ENCODE data around the gene HSCB. TPM values are rescaled to one million over a fixed set of nuclear protein-coding genes. Genes with fewer than 3 reads are reported as not detected.
"Not testable (repeated sequence)": the region's sequence is repeated elsewhere in the genome, so short reads cannot be mapped to it uniquely, and the experiment has no call there.

HSCB gene
- total RNA-seq (2021), result 19.6 and 22.5 TPM in 2 replicates
- Bru-seq, nascent RNA, result percentile 70 among the genes with signal in this experiment
- percentile 69 among the genes with signal in this experiment for BruChase-seq, experiment 1, labeled RNA remaining after a 2-hour chase
- percentile 75 among the genes with signal in this experiment for BruChase-seq, experiment 2, labeled RNA remaining after a 6-hour chase
- long read RNA-seq, transcript HSCB-203 (6 exons, 792 nt), result minor isoform, 5 of 53 reads
- long read RNA-seq, transcript HSCB-201 (6 exons, 1,114 nt), result major isoform, 17 of 53 reads
- long read RNA-seq, transcript HSCB-207 (6 exons, 846 nt), result minor isoform, 6 of 53 reads
- long read RNA-seq, partial matches to known transcripts, result 4 of 53 reads
- long read RNA-seq, other reads (novel, unspliced or antisense), result 13 of 53 reads

DNA sequence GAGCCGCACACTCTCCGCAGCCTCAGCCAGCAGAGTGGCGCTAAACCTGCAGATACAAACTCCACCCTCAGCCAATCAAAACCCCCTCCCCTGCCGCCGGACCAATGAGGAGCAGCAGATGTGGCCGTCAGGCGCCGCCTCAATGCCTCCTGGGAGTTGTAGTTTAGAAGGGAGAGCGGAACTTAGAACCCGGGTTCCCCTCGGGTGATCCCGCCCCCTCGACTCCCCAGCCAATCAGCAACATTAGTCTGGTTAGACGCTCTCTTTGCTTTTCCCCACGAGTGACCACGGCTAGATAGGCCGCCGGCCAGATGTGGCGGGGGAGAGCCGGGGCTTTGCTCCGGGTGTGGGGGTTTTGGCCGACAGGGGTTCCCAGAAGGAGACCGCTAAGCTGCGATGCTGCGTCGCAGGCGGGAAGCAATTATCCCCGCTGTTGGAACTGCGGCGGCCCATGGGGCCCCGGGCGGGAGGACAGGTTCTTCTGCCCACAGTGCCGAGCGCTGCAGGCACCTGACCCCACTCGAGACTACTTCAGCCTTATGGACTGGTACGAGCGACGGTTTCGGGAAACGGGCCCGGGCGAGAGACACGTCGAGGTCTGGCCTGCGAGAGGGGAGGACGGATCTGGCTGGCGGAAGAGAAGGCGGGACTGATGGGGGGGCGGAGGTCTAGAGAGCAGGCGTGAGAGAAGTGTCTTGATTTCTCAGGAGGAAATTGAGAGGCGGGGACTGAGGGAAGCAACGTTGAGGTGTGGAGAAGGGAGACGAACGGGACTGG lies at the start of gene HSCB, which contains the start of gene CHEK2:
HSCB (plus strand) TSS at position 255 of the 777 bp plus-strand sequence; CDS start at position 312, 57 bp downstream.
CHEK2 (minus strand) TSS at position 36 of the 777 bp plus-strand sequence. CDS start 7,099 bp downstream, outside the sequence.
- TF ChIP-seq EZH2 (IDR thresholded peaks at IDR 0.05; ENCODE audit: borderline replicate concordance, low read depth, low read length, poor library complexity, severe bottlenecking), result no peak
- TF ChIP-seq, protein P1, sequence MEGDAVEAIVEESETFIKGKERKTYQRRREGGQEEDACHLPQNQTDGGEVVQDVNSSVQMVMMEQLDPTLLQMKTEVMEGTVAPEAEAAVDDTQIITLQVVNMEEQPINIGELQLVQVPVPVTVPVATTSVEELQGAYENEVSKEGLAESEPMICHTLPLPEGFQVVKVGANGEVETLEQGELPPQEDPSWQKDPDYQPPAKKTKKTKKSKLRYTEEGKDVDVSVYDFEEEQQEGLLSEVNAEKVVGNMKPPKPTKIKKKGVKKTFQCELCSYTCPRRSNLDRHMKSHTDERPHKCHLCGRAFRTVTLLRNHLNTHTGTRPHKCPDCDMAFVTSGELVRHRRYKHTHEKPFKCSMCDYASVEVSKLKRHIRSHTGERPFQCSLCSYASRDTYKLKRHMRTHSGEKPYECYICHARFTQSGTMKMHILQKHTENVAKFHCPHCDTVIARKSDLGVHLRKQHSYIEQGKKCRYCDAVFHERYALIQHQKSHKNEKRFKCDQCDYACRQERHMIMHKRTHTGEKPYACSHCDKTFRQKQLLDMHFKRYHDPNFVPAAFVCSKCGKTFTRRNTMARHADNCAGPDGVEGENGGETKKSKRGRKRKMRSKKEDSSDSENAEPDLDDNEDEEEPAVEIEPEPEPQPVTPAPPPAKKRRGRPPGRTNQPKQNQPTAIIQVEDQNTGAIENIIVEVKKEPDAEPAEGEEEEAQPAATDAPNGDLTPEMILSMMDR (conservative IDR thresholded peaks at IDR 0.05; ENCODE audit: low read depth, low read length), result peak; percentile 40; the same call in 1 of the 2 replicates
- intact Hi-C loops (cut with micrococcal nuclease; ENCODE audit: unreplicated experiment), result loop anchor here (1.0 kb wide), 1 partner anchor 31 kb away; no protein-coding TSS in a partner anchor
- peaks cover 37% of the 10 kb centered on the region for H3K36me3 ChIP-seq (ENCODE audit: insufficient read depth, low read length, poor library complexity, severe bottlenecking)
- H3K9me3 ChIP-seq (ENCODE audit: low read depth, low read length, poor library complexity, severe bottlenecking), result no peaks in the 10 kb centered on the region
- peaks cover 7% of the 10 kb centered on the region for H3K4me1 ChIP-seq (ENCODE audit: insufficient read depth, low read length, poor library complexity, severe bottlenecking)
- DNase-seq (ENCODE audit: low spot score), result peak; percentile 100
- CTCF ChIA-PET, result no interaction called here
- POLR2A ChIA-PET (ENCODE audit: low non-redundant PET), result interaction anchor here (0.6 kb wide), 1 partner anchor 17 kb away, joined by 3 read pairs; no protein-coding TSS in a partner anchor
- peak within 1 kb of the TSS; percentile 94 for H3K27ac ChIP-seq (ENCODE audit: low read depth, low read length, poor library complexity, severe bottlenecking)
- no peaks in the 10 kb centered on the region for H3K27me3 ChIP-seq (replicated peaks; ENCODE audit: insufficient read depth, low read depth, low read length, poor library complexity)
- no TSS peak for BruUV-seq (replicated peaks)
- peak within 1 kb of the TSS; percentile 79 for H3K4me3 ChIP-seq (ENCODE audit: low read depth, low read length, poor library complexity, severe bottlenecking)

- H3K36me3 ChIP-seq (ENCODE audit: insufficient read depth, low read length, poor library complexity, severe bottlenecking); CTCF ChIA-PET; BruUV-seq (replicated peaks); H3K27me3 ChIP-seq (replicated peaks; ENCODE audit: insufficient read depth, low read depth, low read length, poor library complexity); H3K27ac ChIP-seq (ENCODE audit: low read depth, low read length, poor library complexity, severe bottlenecking); intact Hi-C loops (cut with micrococcal nuclease; ENCODE audit: unreplicated experiment); POLR2A ChIA-PET (ENCODE audit: low non-redundant PET); H3K9me3 ChIP-seq (ENCODE audit: low read depth, low read length, poor library complexity, severe bottlenecking); H3K4me3 ChIP-seq (ENCODE audit: low read depth, low read length, poor library complexity, severe bottlenecking); H3K4me1 ChIP-seq (ENCODE audit: insufficient read depth, low read length, poor library complexity, severe bottlenecking); DNase-seq (ENCODE audit: low spot score): not testable (repeated sequence)
Observed at GRCh38 chr22:28693041-28693760, 48.6 kb upstream of the HSCB start.

GRCh38 chr22:28702891-28703290 lies 38.9 kb upstream of the HSCB start:
- no TSS peak for BruUV-seq (replicated peaks)
- Histone ChIP-seq H3K9me3 (ENCODE audit: low read depth, low read length, poor library complexity, severe bottlenecking) (no peaks in the 10 kb centered on the region), H3K27ac (ENCODE audit: low read depth, low read length, poor library complexity, severe bottlenecking) (no peak overlapping the region), H3K4me3 (ENCODE audit: low read depth, low read length, poor library complexity, severe bottlenecking) (no peak overlapping the region), H3K27me3 (replicated peaks; ENCODE audit: insufficient read depth, low read depth, low read length, poor library complexity) (no peaks in the 10 kb centered on the region), H3K36me3 (ENCODE audit: insufficient read depth, low read length, poor library complexity, severe bottlenecking) (no peaks in the 10 kb centered on the region), H3K4me1 (ENCODE audit: insufficient read depth, low read length, poor library complexity, severe bottlenecking) (no peaks in the 10 kb centered on the region)
- TF ChIP-seq, protein P1 (conservative IDR thresholded peaks at IDR 0.05; ENCODE audit: low read depth, low read length), result no peak
- TF ChIP-seq EZH2 (IDR thresholded peaks at IDR 0.05; ENCODE audit: borderline replicate concordance, low read depth, low read length, poor library complexity, severe bottlenecking), result no peak
- intact Hi-C loops (cut with micrococcal nuclease; ENCODE audit: unreplicated experiment), result no loop called here
- POLR2A ChIA-PET (ENCODE audit: low non-redundant PET), result no interaction called here
- CTCF ChIA-PET, result no interaction called here
- DNase-seq (ENCODE audit: low spot score), result no peak
